Prostate gland (tissue), 2 donors: Measurements from ENCODE around the gene A2M. TPM values are rescaled to one million over a fixed set of nuclear protein-coding genes. Genes with fewer than 3 reads are reported as not detected.

Source experiments
- DNase-seq: peaks from one replicate; pipeline ENCODE4 v3.0.0-alpha.2; 2019; ENCODE audit warnings: low spot score
- H3K27ac ChIP-seq, 2 donors: fragments of 200-600 bp; sonication (generic); 2 replicates each; pipeline ENCODE4 v1.5.1; 2017 to 2019
- H3K27me3 ChIP-seq: fragments of 200-600 bp; sonication (generic); replicated peaks from 2 replicates; pipeline ENCODE4 v1.5.1; 2019; ENCODE audit not compliant: insufficient read depth
- H3K36me3 ChIP-seq, 2 donors: fragments of 200-600 bp; sonication (generic); 1 replicate in 1 of 2; 2 replicates in 1 of 2; pipeline versions ENCODE4 v1.5.1 to v1.8.1; 2017 to 2019
- H3K4me1 ChIP-seq: fragments of 200-600 bp; sonication (generic); replicated peaks from 2 replicates; pipeline ENCODE4 v1.5.1; 2019
- H3K4me3 ChIP-seq, 2 donors: fragments of 200-600 bp; sonication (generic); 2 replicates each; pipeline ENCODE4 v1.5.1; 2017 to 2019
- H3K9me3 ChIP-seq: fragments of 200-600 bp; sonication (generic); 2 replicates; pipeline ENCODE4 v1.5.1; 2017
- CTCF ChIP-seq, 4 experiments: fragments of 200-600 bp in 2 of 4; fragments of 450-650 bp in 2 of 4; sonication (generic) in 2 of 4; IDR thresholded peaks; 1 replicate in 3 of 4; 2 replicates in 1 of 4; pipeline ENCODE4 v1.5.1; 2016 to 2019; ENCODE audit warnings: antibody characterized with exemption in 4 of 4, mild to moderate bottlenecking in 2 of 4, moderate library complexity in 2 of 4
- POLR2A ChIP-seq: fragments of 450-650 bp; IDR thresholded peaks from one replicate; pipeline ENCODE4 v1.6.1; 2016; ENCODE audit warnings: antibody characterized with exemption, mild to moderate bottlenecking
- POLR2AphosphoS5 ChIP-seq: sonication (generic); formaldehyde crosslinking; IDR thresholded peaks from one replicate; pipeline ENCODE4 v1.6.1; 2017; ENCODE audit warnings: antibody characterized with exemption
- WGBS: methylation state at CpG from one replicate; pipeline ENCODE4 v1.1.5; 2018; 5-methylcytosine and 5-hydroxymethylcytosine counted together
- intact Hi-C: fragments of 100-400 bp; cut with DNase I; formaldehyde crosslinking; loops from one replicate; pipeline ENCODE4 v1.14.2; 2022
- total RNA-seq, 2 donors: library from RNA; depleted of rRNA; stranded (reverse); fragments of >200 nt; gene quantifications; one replicate each; pipeline ENCODE4 v1.1.0, GENCODE V29; 2016

Gene A2M
- total RNA-seq, 2 donors from 2014 or later = 82.6 to 286 TPM

- under 1% methylated on average over 16 of the region's 51 CpGs for WGBS
- DNase-seq = peak; percentile 68
- Histone ChIP-seq H3K27ac (peak overlapping the region; percentile 98 to 99), H3K27me3 (no peaks in the 10 kb centered on the region), H3K4me3 (peak overlapping the region; percentile 80 to 86), H3K9me3 (no peaks in the 10 kb centered on the region), H3K36me3 (no peaks in the 10 kb centered on the region), H3K4me1 (peaks cover 5% of the 10 kb centered on the region)
- intact Hi-C loops = no loop called here
- TF ChIP-seq POLR2AphosphoS5 (peak; percentile 72), POLR2A (peak; percentile 67), CTCF (IDR thresholded peaks at IDR 0.05) (peak in 3 of 4 experiments; percentile 34 to 68 (median 58))
Observed at GRCh38 chr12:9064201-9064814, 51.4 kb downstream of the A2M start.

GRCh38 chr12:9052610-9053009 is 63.1 kb downstream of the A2M start:
- WGBS = 65% methylated on average over 1 of the region's 1 CpG
- no peaks in the 10 kb centered on the region for H3K27me3 ChIP-seq
- intact Hi-C loops = no loop called here
- no peak for DNase-seq
- H3K4me3 ChIP-seq = no peak overlapping the region
- H3K4me1 ChIP-seq = no peaks in the 10 kb centered on the region
- H3K9me3 ChIP-seq = no peaks in the 10 kb centered on the region
- no peaks in the 10 kb centered on the region for H3K36me3 ChIP-seq
- TF ChIP-seq CTCF (IDR thresholded peaks at IDR 0.05) (no peak), POLR2A (no peak), POLR2AphosphoS5 (no peak)
- H3K27ac ChIP-seq = no peak overlapping the region

GRCh38 chr12:9051158-9051550 is 64.6 kb downstream of the A2M start:
- WGBS = 62% methylated on average over 6 of the region's 6 CpGs
- Histone ChIP-seq H3K4me3 (no peak overlapping the region), H3K36me3 (no peaks in the 10 kb centered on the region), H3K27ac (no peak overlapping the region), H3K4me1 (no peaks in the 10 kb centered on the region), H3K9me3 (no peaks in the 10 kb centered on the region), H3K27me3 (no peaks in the 10 kb centered on the region)
- intact Hi-C loops = no loop called here
- TF ChIP-seq POLR2AphosphoS5 (no peak), POLR2A (no peak), CTCF (IDR thresholded peaks at IDR 0.05) (no peak)
- DNase-seq = no peak

- no peak for TF ChIP-seq POLR2AphosphoS5
- no peak for TF ChIP-seq CTCF (IDR thresholded peaks at IDR 0.05)
- no peak for TF ChIP-seq POLR2A
- DNase-seq = no peak
- Histone ChIP-seq H3K27me3 (no peaks in the 10 kb centered on the region), H3K27ac (no peak overlapping the region), H3K4me1 (no peaks in the 10 kb centered on the region), H3K9me3 (no peaks in the 10 kb centered on the region), H3K36me3 (no peaks in the 10 kb centered on the region), H3K4me3 (no peak overlapping the region)
- WGBS = 84% methylated on average over 15 of the region's 15 CpGs
- intact Hi-C loops = no loop called here
Observed at GRCh38 chr12:9050521-9051157, 65.1 kb downstream of the A2M start.
